ENCODE data around the gene DBR1. TPM values are rescaled to one million over a fixed set of nuclear protein-coding genes. Genes with fewer than 3 reads are reported as not detected.

The DBR1 gene
- total and polyA plus RNA-seq, 9 of the 15 experiments (the other 6 are each of a cell fraction or from before 2014, with no cell fraction given): 2.7 to 14.1 (median 10.9) TPM

DNA sequence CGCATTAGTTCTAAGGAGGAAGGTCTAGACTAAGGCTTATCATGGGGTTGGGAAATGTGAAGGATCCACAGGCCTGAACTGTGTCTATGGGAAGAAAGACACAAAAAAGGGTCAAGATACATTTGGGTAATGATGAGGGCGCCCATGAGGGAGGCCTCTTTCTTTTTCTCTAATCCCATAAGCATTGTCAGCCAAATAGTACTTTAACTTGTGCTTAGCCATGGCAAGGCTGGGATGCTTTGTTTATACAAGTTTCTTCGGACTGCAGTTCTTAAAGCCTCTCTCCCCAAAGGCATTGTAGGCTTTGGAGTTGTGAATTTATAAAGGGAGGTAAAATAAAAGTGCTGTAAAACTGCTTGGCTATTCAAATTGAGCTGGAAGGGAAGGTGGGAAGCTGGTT, 35.8 kb upstream of the DBR1 start:
- no peak overlapping the region for H3K27ac ChIP-seq (ENCODE audit: extremely low read depth, low read depth, low read length)
- TF ChIP-seq, protein P1, sequence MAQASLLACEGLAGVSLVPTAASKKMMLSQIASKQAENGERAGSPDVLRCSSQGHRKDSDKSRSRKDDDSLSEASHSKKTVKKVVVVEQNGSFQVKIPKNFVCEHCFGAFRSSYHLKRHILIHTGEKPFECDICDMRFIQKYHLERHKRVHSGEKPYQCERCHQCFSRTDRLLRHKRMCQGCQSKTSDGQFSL (CRISPR knock-in tag; IDR thresholded peaks at IDR 0.05): no peak
- TF ChIP-seq, protein P1 (tag; IDR thresholded peaks at IDR 0.05): no peak
- no peak for TF ChIP-seq PURB (CRISPR knock-in tag; IDR thresholded peaks at IDR 0.05; ENCODE audit: low read depth)
- H3K27me3 ChIP-seq (ENCODE audit: control insufficient read depth in 2 of 2, insufficient read depth in 2 of 2, low read length in 2 of 2): no peaks in the 10 kb centered on the region
- BruUV-seq (replicated peaks): no TSS peak
- ChIA-PET POLR2A (interaction anchor here (1.4 kb wide), 1 partner anchor 13 kb away, joined by 7 read pairs; no protein-coding TSS in a partner anchor), CTCF (ENCODE audit: low intra/inter-chr PET ratio) (no interaction called here)
- peaks cover 89% of the 10 kb centered on the region for H3K79me2 ChIP-seq (ENCODE audit: control insufficient read depth, insufficient read depth, low read length)
- no peak overlapping the region for H3K9ac ChIP-seq (ENCODE audit: insufficient read depth in 1 of 2, low read depth in 2 of 2, low read length in 2 of 2)
- H3K9me1 ChIP-seq (ENCODE audit: control insufficient read depth, insufficient read depth, low read length): no peaks in the 10 kb centered on the region
- H3K36me3 ChIP-seq (ENCODE audit: control insufficient read depth, insufficient read depth, low read length): peaks cover 44% of the 10 kb centered on the region
- no peak overlapping the region for H2AFZ ChIP-seq (ENCODE audit: low read depth, low read length)
- no peaks in the 10 kb centered on the region for H3K9me3 ChIP-seq (replicated peaks; ENCODE audit: control insufficient read depth, insufficient read depth, low read depth, low read length)
- H4K20me1 ChIP-seq (replicated peaks; ENCODE audit: control insufficient read depth, insufficient read depth, low read length): 0 out of 2 replicates have a peak, but pooled peaks cover 3% of the 10 kb centered on the region
- H3K4me3 ChIP-seq: no peak overlapping the region
- DNase-seq (ENCODE audit: extremely low read depth in 1 of 4, low spot score in 3 of 4) (no peak), FAIRE-seq (no peak), ATAC-seq (no peak)
- in situ Hi-C loops (cut with MboI): no loop called here
- intact Hi-C loops (cut with micrococcal nuclease): no loop called here
- WGBS (ENCODE audit: insufficient coverage, low coverage, missing lambda C conversion rate): 85% methylated on average over 2 of the region's 3 CpGs
- H3K4me2 ChIP-seq (ENCODE audit: insufficient read depth, low read length): no peak overlapping the region
- peaks cover 1 to 4% of the 10 kb centered on the region in 2 experiments; a peak in 3 of 5 replicates for H3K4me1 ChIP-seq (replicated peaks in 1 of 2; ENCODE audit: control insufficient read depth in 2 of 2, insufficient read depth in 2 of 2, low read length in 2 of 2)

DNA sequence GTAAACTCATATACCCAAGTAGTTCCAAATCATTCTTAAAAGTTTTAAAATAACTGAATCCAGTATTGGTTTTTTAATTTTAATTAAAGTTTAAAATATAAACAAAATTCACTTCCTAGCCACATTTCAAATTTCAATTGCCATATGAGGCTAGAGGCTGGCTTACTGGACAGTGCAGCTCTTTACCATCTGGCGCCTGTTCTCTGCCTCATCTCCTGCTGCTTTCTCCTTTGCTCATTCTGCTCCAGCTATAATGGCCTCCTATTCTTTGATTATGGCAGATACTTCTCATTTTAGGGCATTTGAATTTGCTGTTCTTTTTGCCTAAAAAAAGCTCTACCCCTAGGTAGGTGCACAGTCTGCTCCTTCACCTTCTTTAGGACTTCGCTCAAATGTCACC, 31.5 kb upstream of the DBR1 start:
- Histone ChIP-seq H3K4me2 (ENCODE audit: insufficient read depth, low read length) (no peak overlapping the region), H4K20me1 (replicated peaks; ENCODE audit: control insufficient read depth, insufficient read depth, low read length) (0 out of 2 replicates have a peak, but pooled peaks cover 3% of the 10 kb centered on the region), H3K9me3 (replicated peaks; ENCODE audit: control insufficient read depth, insufficient read depth, low read depth, low read length) (no peaks in the 10 kb centered on the region), H3K27ac (ENCODE audit: extremely low read depth, low read depth, low read length) (no peak overlapping the region), H3K4me1 (replicated peaks in 1 of 2; ENCODE audit: control insufficient read depth in 2 of 2, insufficient read depth in 2 of 2, low read length in 2 of 2) (peaks cover 15 to 18% of the 10 kb centered on the region in 2 experiments; a peak in 4 of 5 replicates), H3K27me3 (ENCODE audit: control insufficient read depth in 2 of 2, insufficient read depth in 2 of 2, low read length in 2 of 2) (no peaks in the 10 kb centered on the region), H3K4me3 (no peak overlapping the region), H2AFZ (ENCODE audit: low read depth, low read length) (no peak overlapping the region), H3K9ac (ENCODE audit: insufficient read depth in 1 of 2, low read depth in 2 of 2, low read length in 2 of 2) (no peak overlapping the region), H3K79me2 (ENCODE audit: control insufficient read depth, insufficient read depth, low read length) (peaks cover 99% of the 10 kb centered on the region), H3K36me3 (ENCODE audit: control insufficient read depth, insufficient read depth, low read length) (peaks cover 29% of the 10 kb centered on the region), H3K9me1 (ENCODE audit: control insufficient read depth, insufficient read depth, low read length) (no peaks in the 10 kb centered on the region)
- TF ChIP-seq, protein P2, sequence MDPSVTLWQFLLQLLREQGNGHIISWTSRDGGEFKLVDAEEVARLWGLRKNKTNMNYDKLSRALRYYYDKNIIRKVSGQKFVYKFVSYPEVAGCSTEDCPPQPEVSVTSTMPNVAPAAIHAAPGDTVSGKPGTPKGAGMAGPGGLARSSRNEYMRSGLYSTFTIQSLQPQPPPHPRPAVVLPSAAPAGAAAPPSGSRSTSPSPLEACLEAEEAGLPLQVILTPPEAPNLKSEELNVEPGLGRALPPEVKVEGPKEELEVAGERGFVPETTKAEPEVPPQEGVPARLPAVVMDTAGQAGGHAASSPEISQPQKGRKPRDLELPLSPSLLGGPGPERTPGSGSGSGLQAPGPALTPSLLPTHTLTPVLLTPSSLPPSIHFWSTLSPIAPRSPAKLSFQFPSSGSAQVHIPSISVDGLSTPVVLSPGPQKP (CRISPR knock-in tag; IDR thresholded peaks at IDR 0.05): no peak
- TF ChIP-seq RHOXF2B (CRISPR knock-in tag; conservative IDR thresholded peaks at IDR 0.05): no peak
- intact Hi-C loops (cut with micrococcal nuclease) (no loop called here), in situ Hi-C loops (cut with MboI) (no loop called here)
- no TSS peak for BruUV-seq (replicated peaks)
- CTCF ChIA-PET (ENCODE audit: low intra/inter-chr PET ratio): no interaction called here
- FAIRE-seq (no peak), DNase-seq (ENCODE audit: extremely low read depth in 1 of 4, low spot score in 3 of 4) (no peak), ATAC-seq (no peak)
- POLR2A ChIA-PET: no interaction called here
- 90% methylated on average over 2 of the region's 2 CpGs for WGBS (ENCODE audit: insufficient coverage, low coverage, missing lambda C conversion rate)

Data from K562 (cell line).